ENCODE measurements around the gene KCNQ1OT1. TPM values are rescaled to one million over a fixed set of nuclear protein-coding genes. Genes with fewer than 3 reads are reported as not detected.

KCNQ1OT1 gene
- total and polyA plus RNA-seq, 7 donors: 0.01 to 0.56 (median 0.30) TPM

DNA sequence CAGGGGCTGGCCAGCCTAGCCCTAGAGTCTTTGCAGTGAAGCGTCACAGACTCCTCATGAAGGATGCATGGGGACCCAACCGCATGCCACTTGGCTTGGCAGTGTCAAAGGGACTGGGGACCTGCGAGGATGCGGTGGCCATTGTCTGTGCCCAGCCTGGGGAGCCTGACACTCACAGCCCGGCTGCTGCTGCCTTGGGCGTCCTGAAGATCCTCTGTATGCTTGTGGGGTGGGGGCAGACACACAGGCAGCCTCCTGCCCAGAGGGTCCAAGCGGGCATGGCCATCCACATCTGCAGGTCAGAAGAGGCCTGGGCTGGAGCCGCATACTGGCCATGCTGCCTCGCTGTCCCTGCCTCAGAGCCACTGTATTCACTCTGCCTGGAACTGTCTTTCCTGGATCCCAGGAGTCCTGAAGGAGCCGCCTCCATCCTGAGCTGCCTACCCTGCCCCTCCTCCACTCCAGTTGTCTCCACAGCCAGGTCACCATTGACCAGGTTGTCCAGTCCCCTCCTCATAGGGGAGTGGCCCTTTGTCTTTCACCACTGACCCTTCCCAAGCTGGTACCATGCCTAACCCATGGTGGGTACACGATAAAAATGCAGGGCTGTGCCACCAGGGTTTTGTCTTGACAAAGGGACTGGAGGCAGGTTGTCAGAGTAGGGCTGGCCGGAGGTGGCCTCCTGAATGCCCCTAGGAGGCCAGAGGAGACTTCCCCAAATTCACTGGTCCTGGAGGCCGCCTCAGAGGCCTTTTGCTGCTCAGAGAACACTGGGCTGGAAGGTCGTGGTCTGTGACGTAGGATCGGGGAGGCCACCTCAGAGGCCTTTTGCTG is 107.0 kb downstream of the KCNQ1OT1 start:
- Histone ChIP-seq H3K9me3 (no peaks in the 10 kb centered on the region), H3K27ac (no peak overlapping the region), H3K4me3 (no peak overlapping the region), H3K27me3 (ENCODE audit: insufficient read depth in 3 of 3, low read length in 2 of 3) (peaks cover 0 to 2% (median 0%) of the 10 kb centered on the region in 3 donors), H3K4me1 (no peaks in the 10 kb centered on the region), H3K36me3 (ENCODE audit: insufficient read depth in 1 of 2, low read depth in 1 of 2) (no peaks in the 10 kb centered on the region)
- WGBS, 3 donors: 92 to 97% (median 95%) methylated on average over 15 to 16 of the region's 16 CpGs
- no peak for ATAC-seq
- TF ChIP-seq, protein P1, sequence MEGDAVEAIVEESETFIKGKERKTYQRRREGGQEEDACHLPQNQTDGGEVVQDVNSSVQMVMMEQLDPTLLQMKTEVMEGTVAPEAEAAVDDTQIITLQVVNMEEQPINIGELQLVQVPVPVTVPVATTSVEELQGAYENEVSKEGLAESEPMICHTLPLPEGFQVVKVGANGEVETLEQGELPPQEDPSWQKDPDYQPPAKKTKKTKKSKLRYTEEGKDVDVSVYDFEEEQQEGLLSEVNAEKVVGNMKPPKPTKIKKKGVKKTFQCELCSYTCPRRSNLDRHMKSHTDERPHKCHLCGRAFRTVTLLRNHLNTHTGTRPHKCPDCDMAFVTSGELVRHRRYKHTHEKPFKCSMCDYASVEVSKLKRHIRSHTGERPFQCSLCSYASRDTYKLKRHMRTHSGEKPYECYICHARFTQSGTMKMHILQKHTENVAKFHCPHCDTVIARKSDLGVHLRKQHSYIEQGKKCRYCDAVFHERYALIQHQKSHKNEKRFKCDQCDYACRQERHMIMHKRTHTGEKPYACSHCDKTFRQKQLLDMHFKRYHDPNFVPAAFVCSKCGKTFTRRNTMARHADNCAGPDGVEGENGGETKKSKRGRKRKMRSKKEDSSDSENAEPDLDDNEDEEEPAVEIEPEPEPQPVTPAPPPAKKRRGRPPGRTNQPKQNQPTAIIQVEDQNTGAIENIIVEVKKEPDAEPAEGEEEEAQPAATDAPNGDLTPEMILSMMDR (IDR thresholded peaks at IDR 0.05): no peak
- DNase-seq: peak; percentile 4 to 36
- intact Hi-C loops (cut with DNase I): no loop called here

DNA sequence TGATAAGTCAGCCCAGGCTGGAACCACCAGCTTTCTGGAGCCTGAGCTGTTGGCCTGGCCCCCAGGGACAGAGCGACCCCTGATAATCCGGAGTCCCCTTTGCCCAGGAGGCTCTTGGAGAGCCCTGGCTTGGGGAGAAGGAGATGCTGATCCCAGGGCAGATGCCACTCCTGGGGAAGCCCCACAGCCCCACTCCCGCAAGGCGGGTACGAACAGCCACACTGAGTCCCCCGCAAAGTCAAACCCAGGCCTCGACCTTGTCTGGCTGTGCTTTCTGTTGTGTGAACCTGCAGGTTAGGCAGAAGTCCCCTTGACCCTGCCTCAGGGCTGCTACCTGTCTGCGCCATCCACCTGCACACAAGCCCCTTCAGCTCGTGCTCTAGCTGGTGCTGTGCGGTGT is 108.0 kb downstream of the KCNQ1OT1 start:
- H3K9me3 ChIP-seq: no peaks in the 10 kb centered on the region
- no peaks in the 10 kb centered on the region for H3K36me3 ChIP-seq (ENCODE audit: insufficient read depth in 1 of 2, low read depth in 1 of 2)
- DNase-seq: peak; percentile 4 to 45
- TF ChIP-seq, protein P1 (IDR thresholded peaks at IDR 0.05): no peak
- intact Hi-C loops (cut with DNase I): no loop called here
- H3K27me3 ChIP-seq (ENCODE audit: insufficient read depth in 3 of 3, low read length in 2 of 3): peaks cover 0 to 2% (median 0%) of the 10 kb centered on the region in 3 donors
- no peak overlapping the region for H3K4me3 ChIP-seq
- no peak for ATAC-seq
- WGBS, 3 donors: 92 to 98% (median 96%) methylated on average over 10 of the region's 10 CpGs
- H3K4me1 ChIP-seq: no peaks in the 10 kb centered on the region
- H3K27ac ChIP-seq: no peak overlapping the region

DNA sequence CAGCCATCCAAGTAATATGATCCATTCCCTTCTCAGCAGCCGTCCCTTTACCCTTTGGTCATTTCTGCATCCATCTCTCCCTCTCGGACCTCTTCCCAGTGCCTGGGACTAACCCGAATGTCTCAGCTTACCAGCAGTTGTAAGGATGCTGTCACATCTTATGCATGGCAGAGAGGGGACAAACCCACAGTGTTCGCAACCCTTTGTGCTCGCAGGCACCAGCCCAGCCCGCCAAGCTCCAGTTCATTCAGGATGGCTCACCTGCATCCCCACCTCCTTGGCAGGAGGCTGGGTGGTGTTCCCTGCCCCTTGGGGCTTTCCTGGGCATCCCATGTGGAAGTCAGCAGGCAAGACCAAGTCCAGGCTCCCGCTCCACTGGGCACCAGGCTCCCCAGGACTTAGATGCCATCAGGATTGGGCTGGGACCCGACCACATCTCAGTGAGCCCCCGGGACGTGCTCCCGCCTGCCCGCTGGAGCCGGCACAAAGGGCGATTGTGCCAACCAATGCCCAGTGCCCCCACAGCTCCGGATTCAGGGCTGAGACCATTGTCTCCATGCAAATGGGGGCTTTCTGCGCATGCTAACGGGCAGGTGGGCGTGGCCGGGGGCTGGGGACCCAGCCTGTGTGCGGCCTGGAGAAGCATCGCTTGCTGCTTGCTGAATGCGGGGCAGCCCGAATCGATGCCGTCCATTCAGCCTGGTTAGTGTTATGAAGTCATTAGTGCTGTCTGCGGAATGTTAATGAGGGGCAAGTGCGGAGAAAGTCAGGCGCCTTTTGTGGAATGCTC is 108.6 kb downstream of the KCNQ1OT1 start:
- DNase-seq: peak; percentile 5 to 35
- H3K4me3 ChIP-seq: no peak overlapping the region

DNA sequence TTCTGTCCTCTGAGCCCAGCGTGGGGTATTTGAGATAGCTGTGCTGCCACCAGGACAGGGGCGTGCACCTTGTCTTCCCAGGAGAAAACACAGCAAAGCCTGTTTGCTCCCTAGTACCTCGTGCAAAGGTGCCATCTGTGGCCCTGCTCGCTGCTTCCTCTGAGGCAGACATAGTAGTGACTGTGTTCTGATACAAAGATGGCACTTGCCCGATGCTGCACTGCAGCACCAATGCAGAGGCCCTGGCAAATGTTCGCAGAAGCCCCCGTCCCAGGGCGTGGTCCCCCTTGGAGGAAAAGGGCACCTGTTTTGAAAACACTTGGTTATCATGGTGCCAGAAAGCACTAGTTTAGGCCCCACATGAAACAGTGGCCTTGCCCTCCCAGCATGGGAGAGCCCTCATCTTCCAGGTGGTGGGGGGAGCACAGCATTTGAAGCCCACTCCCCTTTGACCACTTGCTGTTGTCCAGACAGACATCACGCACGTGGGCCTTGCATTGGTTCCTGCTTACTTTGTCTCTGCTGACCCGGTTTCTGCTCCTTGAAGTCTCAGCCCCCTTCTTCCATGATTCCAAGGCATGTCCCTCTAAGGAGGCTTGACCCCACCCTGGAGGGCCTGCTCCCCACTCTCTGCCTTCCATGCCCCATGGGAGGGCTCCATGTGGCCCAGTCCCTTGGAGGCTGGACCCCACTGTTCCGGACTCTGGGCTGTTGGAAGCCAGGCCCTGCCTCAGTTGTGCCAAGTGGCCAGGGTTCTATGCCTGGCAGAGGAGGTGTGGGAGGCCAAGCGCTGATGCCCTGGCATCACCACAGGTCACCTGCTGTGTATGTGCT is 109.4 kb downstream of the KCNQ1OT1 start:
- ATAC-seq: no peak
- Histone ChIP-seq H3K4me3 (no peak overlapping the region), H3K9me3 (no peaks in the 10 kb centered on the region), H3K27me3 (ENCODE audit: insufficient read depth in 3 of 3, low read length in 2 of 3) (peaks cover 0 to 2% (median 0%) of the 10 kb centered on the region in 3 donors), H3K36me3 (ENCODE audit: insufficient read depth in 1 of 2, low read depth in 1 of 2) (no peaks in the 10 kb centered on the region), H3K4me1 (no peaks in the 10 kb centered on the region), H3K27ac (no peak overlapping the region)
- 81 to 85% (median 85%) methylated on average over 13 of the region's 13 CpGs for WGBS, 3 donors
- DNase-seq: peak; percentile 6 to 34
- intact Hi-C loops (cut with DNase I): no loop called here
- TF ChIP-seq, protein P1 (IDR thresholded peaks at IDR 0.05): no peak

More for the DNA sequence above, 108.6 kb downstream of the KCNQ1OT1 start:
- no peaks in the 10 kb centered on the region for H3K36me3 ChIP-seq (ENCODE audit: insufficient read depth in 1 of 2, low read depth in 1 of 2)
- H3K27ac ChIP-seq: no peak overlapping the region
- ATAC-seq: no peak
- intact Hi-C loops (cut with DNase I): no loop called here
- H3K27me3 ChIP-seq (ENCODE audit: insufficient read depth in 3 of 3, low read length in 2 of 3): peaks cover 0 to 2% (median 0%) of the 10 kb centered on the region in 3 donors
- H3K9me3 ChIP-seq: no peaks in the 10 kb centered on the region
- TF ChIP-seq, protein P1 (IDR thresholded peaks at IDR 0.05): no peak
- WGBS, 3 donors: 81 to 87% (median 85%) methylated on average over 28 of the region's 28 CpGs
- H3K4me1 ChIP-seq: no peaks in the 10 kb centered on the region

Measured in psoas muscle (tissue), 8 donors.